Measurements from ENCODE around the gene ABHD11. TPM values are rescaled to one million over a fixed set of nuclear protein-coding genes. Genes with fewer than 3 reads are reported as not detected.
A peak's percentile ranks its signal among the peaks of the same experiment; 100 is the strongest.

ABHD11 gene
- total and polyA plus RNA-seq, 4 donors, result 11.2 to 32.5 (median 13.3) TPM

DNA sequence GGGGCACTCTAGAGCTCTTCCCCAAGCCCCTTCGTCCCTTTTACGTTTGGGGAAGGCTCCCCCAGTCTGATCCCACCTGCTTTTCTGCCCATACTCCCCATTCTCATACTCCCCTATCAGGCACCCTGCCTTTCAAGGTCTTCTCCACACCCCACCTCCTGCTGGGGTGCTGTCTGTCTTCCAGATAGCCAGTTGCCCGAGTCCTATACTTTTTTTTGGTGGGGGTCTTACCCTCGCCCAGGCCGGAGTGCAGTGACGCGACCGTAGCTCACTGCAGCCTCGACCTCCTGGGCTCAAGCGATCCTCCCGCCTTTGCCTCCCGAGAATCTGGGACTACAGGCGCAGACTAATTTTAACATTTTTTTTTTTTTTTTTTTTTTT lies 775 bp upstream of the ABHD11 start:
- Histone ChIP-seq H3K9me3 (ENCODE audit: control insufficient read depth, low read length) (no peaks in the 10 kb centered on the region), H3K27ac (ENCODE audit: low read depth in 1 of 2, low read length in 2 of 2) (peak overlapping the region in 1 of 2 donors; percentile 84), H3K27me3 (ENCODE audit: control insufficient read depth in 1 of 2, insufficient read depth in 2 of 2, low read length in 1 of 2) (no peaks in the 10 kb centered on the region), H3K36me3 (ENCODE audit: control insufficient read depth in 1 of 2, insufficient read depth in 2 of 2, low read length in 1 of 2) (peaks cover 0 to 2% of the 10 kb centered on the region in 2 donors), H3K4me3 (ENCODE audit: low read length in 2 of 2) (peak overlapping the region; percentile 3 to 23), H3K4me1 (ENCODE audit: control insufficient read depth in 1 of 2, insufficient read depth in 2 of 2, low read length in 2 of 2) (no peaks in the 10 kb centered on the region)
- no peak for DNase-seq
- intact Hi-C loops (cut with DNase I), result no loop called here
- no peak for ATAC-seq (ENCODE audit: low FRiP score)
- 43% methylated on average over 13 of the region's 13 CpGs for WGBS, 2 donors

DNA sequence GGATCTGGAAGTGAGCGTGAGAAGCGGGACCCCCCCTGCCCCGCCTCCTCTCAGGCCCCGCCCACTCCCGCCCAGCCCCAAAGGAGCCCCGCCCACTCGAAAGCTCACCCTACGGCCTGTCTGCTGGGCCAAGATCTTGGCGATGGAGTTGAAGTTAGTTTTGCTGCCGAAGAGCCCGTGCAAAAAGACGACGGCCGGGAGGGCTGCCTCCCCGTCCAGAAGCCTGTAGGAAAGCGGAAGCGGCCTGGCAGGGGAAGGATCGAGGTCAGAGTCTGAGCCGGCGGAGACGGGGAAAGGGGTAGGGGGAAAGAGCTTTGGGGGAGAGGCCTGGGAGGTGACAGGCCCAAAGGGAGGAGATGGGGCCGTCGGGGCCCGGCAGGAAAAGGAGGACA lies 386 bp downstream of the ABHD11 start:
- Histone ChIP-seq H3K36me3 (ENCODE audit: control insufficient read depth in 1 of 2, insufficient read depth in 2 of 2, low read length in 1 of 2) (peaks cover 0 to 2% of the 10 kb centered on the region in 2 donors), H3K4me1 (ENCODE audit: control insufficient read depth in 1 of 2, insufficient read depth in 2 of 2, low read length in 2 of 2) (no peaks in the 10 kb centered on the region), H3K27ac (ENCODE audit: low read depth in 1 of 2, low read length in 2 of 2) (peak overlapping the region in 1 of 2 donors; percentile 28), H3K27me3 (ENCODE audit: control insufficient read depth in 1 of 2, insufficient read depth in 2 of 2, low read length in 1 of 2) (no peaks in the 10 kb centered on the region), H3K4me3 (ENCODE audit: low read length in 2 of 2) (peak overlapping the region; percentile 42 to 56), H3K9me3 (ENCODE audit: control insufficient read depth, low read length) (no peaks in the 10 kb centered on the region)
- peak; percentile 71 to 89 for DNase-seq
- 1% methylated on average over 22 to 24 of the region's 24 CpGs for WGBS, 2 donors
- ATAC-seq (ENCODE audit: low FRiP score), result peak; percentile 46
- intact Hi-C loops (cut with DNase I), result no loop called here

DNA sequence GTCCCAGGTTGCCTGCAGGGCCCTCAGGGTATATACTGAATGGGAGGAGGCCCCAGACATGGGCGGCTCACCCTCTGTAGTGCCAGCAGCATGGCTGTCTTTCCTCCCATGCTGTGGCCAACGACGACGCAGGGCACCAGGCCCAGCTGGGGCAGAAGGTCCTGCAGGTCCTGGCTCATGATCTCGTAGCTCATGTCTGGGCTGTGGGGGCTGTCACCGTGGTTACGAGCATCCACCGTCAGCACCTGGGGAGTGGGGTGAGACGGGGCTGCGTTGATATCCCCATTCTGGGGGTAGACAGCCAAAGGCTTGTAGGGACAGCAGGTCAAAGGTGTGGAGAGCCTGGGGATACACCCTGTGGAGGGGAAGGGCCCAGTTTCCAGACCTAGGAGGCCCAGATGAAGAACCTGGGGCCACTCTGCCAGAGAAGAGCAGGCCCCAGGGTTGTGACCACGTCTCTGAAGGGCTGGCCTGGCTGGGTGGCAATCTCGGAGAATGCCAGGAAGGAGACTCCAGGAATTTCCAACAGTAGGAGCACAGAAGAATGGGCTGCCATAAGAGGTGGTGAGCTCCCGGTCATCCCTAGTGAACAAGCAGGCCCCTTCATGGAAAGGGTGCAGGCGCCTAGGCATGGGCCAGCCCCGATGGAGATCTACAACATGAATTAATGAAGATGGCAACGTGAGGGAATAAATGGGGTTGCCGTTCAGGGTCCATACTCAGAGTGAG lies 947 bp downstream of the ABHD11 start:
- Histone ChIP-seq H3K36me3 (ENCODE audit: control insufficient read depth in 1 of 2, insufficient read depth in 2 of 2, low read length in 1 of 2) (peaks cover 0 to 2% of the 10 kb centered on the region in 2 donors), H3K27ac (ENCODE audit: low read depth in 1 of 2, low read length in 2 of 2) (no peak overlapping the region), H3K9me3 (ENCODE audit: control insufficient read depth, low read length) (no peaks in the 10 kb centered on the region), H3K4me1 (ENCODE audit: control insufficient read depth in 1 of 2, insufficient read depth in 2 of 2, low read length in 2 of 2) (no peaks in the 10 kb centered on the region), H3K27me3 (ENCODE audit: control insufficient read depth in 1 of 2, insufficient read depth in 2 of 2, low read length in 1 of 2) (no peaks in the 10 kb centered on the region), H3K4me3 (ENCODE audit: low read length in 2 of 2) (peak overlapping the region in 1 of 2 donors; percentile 56)
- peak in 1 of 2 donors; percentile 56 for DNase-seq
- intact Hi-C loops (cut with DNase I), result no loop called here
- ATAC-seq (ENCODE audit: low FRiP score), result no peak
- WGBS, 2 donors, result 71 to 72% methylated on average over 17 of the region's 17 CpGs

DNA sequence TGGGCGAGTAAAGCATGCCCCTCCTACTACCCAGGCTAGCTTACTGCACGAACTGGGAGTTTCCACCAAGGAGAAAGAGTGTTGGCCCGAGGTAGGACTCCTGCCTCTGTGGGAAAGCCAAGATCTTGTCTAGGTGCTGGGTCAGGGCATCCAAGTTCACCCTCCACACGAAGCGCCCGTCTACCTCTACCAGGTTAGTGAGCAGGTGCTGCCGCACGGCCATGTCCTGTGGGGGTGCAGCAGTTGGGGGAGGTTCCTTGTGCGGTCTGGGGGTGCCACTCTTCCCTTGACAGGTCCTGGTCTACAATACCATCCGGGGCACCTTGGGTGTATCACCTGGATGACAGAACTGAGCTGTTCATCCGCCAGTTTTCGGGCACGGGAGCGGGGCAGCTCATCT lies 1.7 kb downstream of the ABHD11 start:
- intact Hi-C loops (cut with DNase I), result no loop called here
- no peaks in the 10 kb centered on the region for H3K4me1 ChIP-seq (ENCODE audit: control insufficient read depth in 1 of 2, insufficient read depth in 2 of 2, low read length in 2 of 2)
- WGBS, 2 donors, result 93 to 94% methylated on average over 14 of the region's 14 CpGs
- H3K4me3 ChIP-seq (ENCODE audit: low read length in 2 of 2), result no peak overlapping the region
- no peak for DNase-seq
- H3K9me3 ChIP-seq (ENCODE audit: control insufficient read depth, low read length), result no peaks in the 10 kb centered on the region
- H3K36me3 ChIP-seq (ENCODE audit: control insufficient read depth in 1 of 2, insufficient read depth in 2 of 2, low read length in 1 of 2), result peaks cover 0 to 2% of the 10 kb centered on the region in 2 donors
- H3K27ac ChIP-seq (ENCODE audit: low read depth in 1 of 2, low read length in 2 of 2), result no peak overlapping the region
- H3K27me3 ChIP-seq (ENCODE audit: control insufficient read depth in 1 of 2, insufficient read depth in 2 of 2, low read length in 1 of 2), result no peaks in the 10 kb centered on the region
- no peak for ATAC-seq (ENCODE audit: low FRiP score)

DNA sequence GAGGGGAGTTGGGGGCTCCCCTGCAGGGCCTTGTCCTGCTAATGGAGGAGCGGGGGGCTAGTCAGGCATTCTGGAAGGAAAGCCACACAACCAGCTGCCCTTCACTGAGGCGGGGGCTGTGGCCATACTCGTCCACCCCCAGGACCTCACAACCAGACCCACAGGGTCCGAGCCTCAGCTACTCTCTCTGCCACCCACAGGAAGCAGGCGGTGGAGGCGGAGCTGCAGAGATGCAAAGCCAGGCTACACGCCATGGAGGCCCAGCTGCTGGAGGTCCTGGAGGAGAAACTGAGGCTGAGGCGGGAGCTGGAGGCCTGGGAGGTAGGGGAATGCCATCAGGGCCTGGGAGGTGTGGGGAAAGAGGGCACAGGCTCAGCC lies 3.1 kb downstream of the ABHD11 start:
- peaks cover 0 to 2% of the 10 kb centered on the region in 2 donors for H3K36me3 ChIP-seq (ENCODE audit: control insufficient read depth in 1 of 2, insufficient read depth in 2 of 2, low read length in 1 of 2)
- H3K9me3 ChIP-seq (ENCODE audit: control insufficient read depth, low read length), result no peaks in the 10 kb centered on the region
- H3K27ac ChIP-seq (ENCODE audit: low read depth in 1 of 2, low read length in 2 of 2), result no peak overlapping the region
- DNase-seq, result no peak
- intact Hi-C loops (cut with DNase I), result no loop called here
- 93 to 96% methylated on average over 8 of the region's 8 CpGs for WGBS, 2 donors
- no peaks in the 10 kb centered on the region for H3K27me3 ChIP-seq (ENCODE audit: control insufficient read depth in 1 of 2, insufficient read depth in 2 of 2, low read length in 1 of 2)
- H3K4me1 ChIP-seq (ENCODE audit: control insufficient read depth in 1 of 2, insufficient read depth in 2 of 2, low read length in 2 of 2), result no peaks in the 10 kb centered on the region
- H3K4me3 ChIP-seq (ENCODE audit: low read length in 2 of 2), result no peak overlapping the region
- ATAC-seq (ENCODE audit: low FRiP score), result no peak

DNA sequence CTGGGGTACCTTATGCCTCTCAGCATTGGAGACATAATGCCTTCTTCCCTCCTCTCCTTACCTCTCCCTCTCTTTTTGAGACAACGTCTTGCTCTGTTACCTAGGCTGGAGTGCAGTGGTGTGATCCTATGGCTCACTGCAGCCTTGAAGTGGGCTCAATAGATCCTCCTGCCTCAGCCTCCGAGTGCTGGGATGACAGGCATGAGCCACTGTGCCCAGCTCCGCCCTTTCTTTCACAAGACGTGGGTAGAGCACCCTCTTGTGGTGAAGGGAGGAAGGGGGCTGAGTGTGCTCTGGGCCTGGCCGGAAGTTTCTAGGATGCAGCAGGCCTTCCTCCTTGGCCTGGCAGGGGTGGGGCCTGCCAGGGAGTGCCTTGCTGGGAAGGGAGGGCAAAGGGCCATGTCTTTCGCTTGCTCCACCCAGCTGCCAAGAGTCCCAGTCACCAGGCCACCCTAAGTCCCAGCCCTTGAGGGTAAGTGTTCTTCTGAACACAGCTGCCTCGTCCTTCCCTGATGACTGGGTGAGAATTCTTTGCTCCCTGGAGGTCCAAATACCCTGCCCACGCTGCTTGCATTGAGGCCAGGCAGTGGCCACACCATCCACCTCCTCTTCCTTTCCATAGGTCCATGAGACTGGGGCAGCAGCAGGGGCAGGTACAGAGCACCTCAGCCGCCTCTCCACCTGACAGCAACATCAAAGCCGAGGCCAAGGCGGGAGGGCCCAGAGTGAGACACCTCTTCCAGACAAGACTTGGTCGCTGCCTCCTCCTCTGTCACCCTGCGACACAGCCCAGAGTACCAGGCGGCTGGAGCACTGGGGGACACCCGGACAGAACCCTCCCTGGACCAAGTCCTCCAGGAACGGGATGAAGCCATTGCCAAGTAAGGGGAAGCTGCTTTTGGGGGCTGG lies 3.7 kb downstream of the ABHD11 start:
- peak; percentile 85 to 89 for DNase-seq
- Histone ChIP-seq H3K27me3 (ENCODE audit: control insufficient read depth in 1 of 2, insufficient read depth in 2 of 2, low read length in 1 of 2) (no peaks in the 10 kb centered on the region), H3K36me3 (ENCODE audit: control insufficient read depth in 1 of 2, insufficient read depth in 2 of 2, low read length in 1 of 2) (peaks cover 0 to 2% of the 10 kb centered on the region in 2 donors), H3K27ac (ENCODE audit: low read depth in 1 of 2, low read length in 2 of 2) (peak overlapping the region in 1 of 2 donors; percentile 13), H3K4me3 (ENCODE audit: low read length in 2 of 2) (no peak overlapping the region), H3K4me1 (ENCODE audit: control insufficient read depth in 1 of 2, insufficient read depth in 2 of 2, low read length in 2 of 2) (no peaks in the 10 kb centered on the region), H3K9me3 (ENCODE audit: control insufficient read depth, low read length) (no peaks in the 10 kb centered on the region)
- peak; percentile 71 for ATAC-seq (ENCODE audit: low FRiP score)
- intact Hi-C loops (cut with DNase I), result no loop called here
- 62% methylated on average over 16 of the region's 16 CpGs for WGBS, 2 donors

DNA sequence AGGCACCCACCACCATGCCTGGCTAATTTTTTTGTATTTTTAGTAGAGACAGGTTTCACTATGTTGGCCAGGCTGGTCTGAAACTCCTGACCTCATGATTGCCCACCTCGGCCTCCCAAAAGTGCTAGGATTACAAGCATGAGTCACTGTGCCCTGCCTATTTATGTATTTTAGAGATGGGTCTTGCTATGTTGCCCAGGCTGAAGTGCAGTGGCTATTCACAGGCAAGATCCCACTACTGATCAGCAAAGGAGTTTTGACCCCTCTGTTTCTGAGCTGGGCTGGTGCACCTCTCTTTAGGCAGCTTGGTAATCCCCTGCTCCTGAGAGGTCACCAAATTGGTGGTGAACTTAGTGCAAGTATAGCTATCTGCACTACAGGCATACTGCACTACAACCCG lies 6.2 kb downstream of the ABHD11 start:
- Histone ChIP-seq H3K9me3 (ENCODE audit: control insufficient read depth, low read length) (no peaks in the 10 kb centered on the region), H3K4me1 (ENCODE audit: control insufficient read depth in 1 of 2, insufficient read depth in 2 of 2, low read length in 2 of 2) (no peaks in the 10 kb centered on the region), H3K27ac (ENCODE audit: low read depth in 1 of 2, low read length in 2 of 2) (no peak overlapping the region), H3K36me3 (ENCODE audit: control insufficient read depth in 1 of 2, insufficient read depth in 2 of 2, low read length in 1 of 2) (peaks cover 0 to 2% of the 10 kb centered on the region in 2 donors), H3K4me3 (ENCODE audit: low read length in 2 of 2) (no peak overlapping the region), H3K27me3 (ENCODE audit: control insufficient read depth in 1 of 2, insufficient read depth in 2 of 2, low read length in 1 of 2) (no peaks in the 10 kb centered on the region)
- ATAC-seq (ENCODE audit: low FRiP score), result no peak
- DNase-seq, result no peak
- 50 to 78% methylated on average over 2 of the region's 2 CpGs for WGBS, 2 donors
- intact Hi-C loops (cut with DNase I), result no loop called here

DNA sequence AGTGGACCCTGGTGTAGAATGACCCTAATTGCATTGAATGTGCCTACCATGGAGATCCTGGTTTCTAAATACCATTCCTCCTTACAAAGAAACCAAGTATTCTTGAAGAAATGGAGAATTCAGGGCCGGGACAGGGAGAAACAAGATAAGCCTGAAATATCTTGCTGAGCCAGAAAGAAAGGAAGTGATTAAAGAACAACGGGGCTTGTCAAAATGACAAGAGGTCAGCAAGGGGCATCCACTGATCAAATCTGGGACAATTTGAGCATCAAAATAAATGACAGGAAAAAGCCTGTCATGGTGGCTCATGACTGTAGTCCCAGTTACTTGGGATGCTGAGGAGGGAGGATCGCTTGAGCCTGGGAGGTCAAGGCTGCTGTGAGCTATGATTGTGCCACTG lies 8.1 kb downstream of the ABHD11 start:
- H3K9me3 ChIP-seq (ENCODE audit: control insufficient read depth, low read length), result no peaks in the 10 kb centered on the region
- 53 to 57% methylated on average over 3 of the region's 3 CpGs for WGBS, 2 donors
- ATAC-seq (ENCODE audit: low FRiP score), result no peak
- no peaks in the 10 kb centered on the region for H3K36me3 ChIP-seq (ENCODE audit: control insufficient read depth in 1 of 2, insufficient read depth in 2 of 2, low read length in 1 of 2)
- intact Hi-C loops (cut with DNase I), result no loop called here
- DNase-seq, result no peak
- no peaks in the 10 kb centered on the region for H3K4me1 ChIP-seq (ENCODE audit: control insufficient read depth in 1 of 2, insufficient read depth in 2 of 2, low read length in 2 of 2)
- no peak overlapping the region for H3K4me3 ChIP-seq (ENCODE audit: low read length in 2 of 2)
- no peaks in the 10 kb centered on the region for H3K27me3 ChIP-seq (ENCODE audit: control insufficient read depth in 1 of 2, insufficient read depth in 2 of 2, low read length in 1 of 2)
- no peak overlapping the region for H3K27ac ChIP-seq (ENCODE audit: low read depth in 1 of 2, low read length in 2 of 2)
